ENCODE measurements around the gene ATP10D. TPM values are rescaled to one million over a fixed set of nuclear protein-coding genes. Genes with fewer than 3 reads are reported as not detected.

The ATP10D gene
- total RNA-seq, 1 experiment from 2014 or later, result 16.2 TPM

DNA sequence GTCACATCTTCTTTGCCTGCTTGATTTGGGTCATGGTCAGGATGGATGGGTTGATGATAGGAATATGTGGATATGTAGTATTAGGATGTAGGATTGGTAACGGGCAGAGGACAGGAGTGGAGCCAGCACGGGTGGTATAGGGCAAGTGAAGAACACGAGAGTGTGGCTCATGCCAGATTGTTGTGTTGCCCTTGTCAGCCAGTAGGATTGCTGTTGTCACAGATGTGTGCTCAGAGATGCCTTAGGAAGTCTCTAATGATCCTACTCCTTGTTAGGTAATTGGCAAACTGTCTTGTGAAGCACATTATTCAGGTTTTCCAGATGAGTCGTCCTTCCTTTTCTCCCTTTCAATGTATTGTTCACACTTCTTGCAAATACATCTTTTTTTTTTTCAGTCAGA is 5.5 kb downstream of the ATP10D start:
- Mint-ChIP-seq H3K4me3 (ENCODE audit: unreplicated experiment) (no peak overlapping the region), H3K9me3 (ENCODE audit: unreplicated experiment) (no peaks in the 10 kb centered on the region), H3K27me3 (ENCODE audit: insufficient read depth, unreplicated experiment) (no peaks in the 10 kb centered on the region), H3K4me1 (ENCODE audit: insufficient read depth, unreplicated experiment) (peaks cover 8% of the 10 kb centered on the region), H3K36me3 (ENCODE audit: insufficient read depth, unreplicated experiment) (peaks cover 6% of the 10 kb centered on the region), H3K27ac (ENCODE audit: low read depth, unreplicated experiment) (no peak overlapping the region)
- TF ChIP-seq, protein P1, sequence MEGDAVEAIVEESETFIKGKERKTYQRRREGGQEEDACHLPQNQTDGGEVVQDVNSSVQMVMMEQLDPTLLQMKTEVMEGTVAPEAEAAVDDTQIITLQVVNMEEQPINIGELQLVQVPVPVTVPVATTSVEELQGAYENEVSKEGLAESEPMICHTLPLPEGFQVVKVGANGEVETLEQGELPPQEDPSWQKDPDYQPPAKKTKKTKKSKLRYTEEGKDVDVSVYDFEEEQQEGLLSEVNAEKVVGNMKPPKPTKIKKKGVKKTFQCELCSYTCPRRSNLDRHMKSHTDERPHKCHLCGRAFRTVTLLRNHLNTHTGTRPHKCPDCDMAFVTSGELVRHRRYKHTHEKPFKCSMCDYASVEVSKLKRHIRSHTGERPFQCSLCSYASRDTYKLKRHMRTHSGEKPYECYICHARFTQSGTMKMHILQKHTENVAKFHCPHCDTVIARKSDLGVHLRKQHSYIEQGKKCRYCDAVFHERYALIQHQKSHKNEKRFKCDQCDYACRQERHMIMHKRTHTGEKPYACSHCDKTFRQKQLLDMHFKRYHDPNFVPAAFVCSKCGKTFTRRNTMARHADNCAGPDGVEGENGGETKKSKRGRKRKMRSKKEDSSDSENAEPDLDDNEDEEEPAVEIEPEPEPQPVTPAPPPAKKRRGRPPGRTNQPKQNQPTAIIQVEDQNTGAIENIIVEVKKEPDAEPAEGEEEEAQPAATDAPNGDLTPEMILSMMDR (IDR thresholded peaks at IDR 0.05; ENCODE audit: unreplicated experiment), result peak; percentile 26
- DNase-seq (ENCODE audit: unreplicated experiment), result peak; percentile 54
- intact Hi-C loops (cut with micrococcal nuclease), result no loop called here
- no TSS peak for BruUV-seq (replicated peaks)
- ChIA-PET POLR2A (interaction anchor here (0.6 to 1.0 kb wide), 2 partner anchors 52 to 641 kb away, joined by 3 to 4 read pairs; no protein-coding TSS in a partner anchor), CTCF (interaction anchor here (0.6 kb wide), 1 partner anchor 262 kb away, joined by 3 read pairs; no protein-coding TSS in a partner anchor)

DNA sequence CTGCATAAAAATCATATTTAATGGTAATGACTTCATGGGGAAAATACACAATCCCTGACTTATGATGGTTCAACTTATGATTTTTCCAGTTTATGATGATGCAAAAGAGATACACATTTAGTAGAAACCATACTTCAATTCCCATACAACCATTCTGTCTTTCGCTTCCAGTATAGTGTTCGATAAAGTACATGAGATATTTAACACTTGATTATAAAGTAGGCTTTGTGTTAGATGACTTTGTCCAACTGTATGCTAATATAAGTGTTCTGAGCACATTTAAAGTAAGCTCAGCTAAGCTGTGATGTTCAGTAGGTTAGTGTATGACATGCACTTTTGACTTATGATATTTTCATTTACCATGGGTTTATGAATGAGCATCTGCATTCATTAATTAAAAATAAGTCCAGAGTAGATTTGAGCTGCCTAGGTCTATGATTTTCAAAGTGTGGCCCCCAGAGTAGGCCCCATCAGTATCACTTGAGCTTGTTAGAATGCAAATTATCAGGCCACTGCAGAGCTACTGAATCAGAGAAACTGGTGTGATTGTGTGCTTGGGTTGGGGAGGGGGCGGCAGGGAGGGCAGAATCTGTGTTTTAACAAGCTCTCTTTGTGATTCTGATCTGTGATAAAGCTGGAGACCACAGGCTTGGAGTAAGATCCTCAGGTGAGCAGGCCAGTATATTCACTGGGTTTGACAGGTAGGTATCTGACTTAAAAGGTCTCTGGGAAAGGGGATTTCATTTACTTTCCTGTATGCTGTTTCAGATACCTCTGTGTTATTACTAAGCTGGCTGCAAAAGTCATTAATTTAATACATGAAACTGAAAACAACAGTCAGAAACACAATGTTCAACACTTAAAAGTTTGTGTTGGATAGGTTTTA is 8.4 kb downstream of the ATP10D start:
- H3K4me1 Mint-ChIP-seq (ENCODE audit: insufficient read depth, unreplicated experiment), result peaks cover 8% of the 10 kb centered on the region
- TF ChIP-seq, protein P1 (IDR thresholded peaks at IDR 0.05; ENCODE audit: unreplicated experiment), result no peak
- intact Hi-C loops (cut with micrococcal nuclease), result no loop called here
- no peak for DNase-seq (ENCODE audit: unreplicated experiment)
- H3K27ac Mint-ChIP-seq (ENCODE audit: low read depth, unreplicated experiment), result no peak overlapping the region
- POLR2A ChIA-PET, result interaction anchor here (0.6 to 1.9 kb wide), 4 partner anchors 7 to 12 kb away, joined by 3 to 6 read pairs (median 4); partner anchors contain the start of gene ATP10D
- CTCF ChIA-PET, result interaction anchor here (0.7 to 2.4 kb wide), 5 partner anchors 8 to 71 kb away, joined by 3 to 8 read pairs (median 3); partner anchors contain the start of genes ATP10D and COMMD8
- no TSS peak for BruUV-seq (replicated peaks)
- no peaks in the 10 kb centered on the region for H3K27me3 Mint-ChIP-seq (ENCODE audit: insufficient read depth, unreplicated experiment)
- H3K36me3 Mint-ChIP-seq (ENCODE audit: insufficient read depth, unreplicated experiment), result peaks cover 6% of the 10 kb centered on the region
- no peak overlapping the region for H3K4me3 Mint-ChIP-seq (ENCODE audit: unreplicated experiment)
- no peaks in the 10 kb centered on the region for H3K9me3 Mint-ChIP-seq (ENCODE audit: unreplicated experiment)

DNA sequence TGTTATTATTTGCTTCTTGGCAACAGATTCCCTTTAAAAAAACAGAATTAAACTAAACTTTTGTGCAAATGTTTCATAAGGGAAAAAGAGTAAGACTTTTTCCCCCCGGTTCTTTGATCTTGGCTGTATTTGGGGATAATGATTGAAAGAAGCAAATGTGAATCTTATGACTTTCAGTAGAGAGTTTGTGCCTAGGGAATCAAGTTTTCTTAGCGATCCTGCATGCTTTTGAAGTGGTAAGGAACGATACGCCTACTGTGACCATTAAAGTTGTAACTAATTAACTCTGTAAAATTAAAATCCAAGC is 9.0 kb downstream of the ATP10D start:
- Mint-ChIP-seq H3K4me1 (ENCODE audit: insufficient read depth, unreplicated experiment) (peaks cover 8% of the 10 kb centered on the region), H3K27ac (ENCODE audit: low read depth, unreplicated experiment) (no peak overlapping the region), H3K27me3 (ENCODE audit: insufficient read depth, unreplicated experiment) (no peaks in the 10 kb centered on the region), H3K9me3 (ENCODE audit: unreplicated experiment) (no peaks in the 10 kb centered on the region), H3K4me3 (ENCODE audit: unreplicated experiment) (no peak overlapping the region), H3K36me3 (ENCODE audit: insufficient read depth, unreplicated experiment) (peaks cover 6% of the 10 kb centered on the region)
- ChIA-PET CTCF (interaction anchor here (0.6 to 2.4 kb wide), 5 partner anchors 9 to 151 kb away, joined by 3 to 8 read pairs (median 3); partner anchors contain the start of genes ATP10D and COMMD8), POLR2A (interaction anchor here (0.6 to 1.9 kb wide), 4 partner anchors 8 to 13 kb away, joined by 3 to 6 read pairs (median 4); partner anchors contain the start of gene ATP10D)
- BruUV-seq (replicated peaks), result no TSS peak
- intact Hi-C loops (cut with micrococcal nuclease), result no loop called here
- TF ChIP-seq, protein P1 (IDR thresholded peaks at IDR 0.05; ENCODE audit: unreplicated experiment), result no peak
- no peak for DNase-seq (ENCODE audit: unreplicated experiment)

DNA sequence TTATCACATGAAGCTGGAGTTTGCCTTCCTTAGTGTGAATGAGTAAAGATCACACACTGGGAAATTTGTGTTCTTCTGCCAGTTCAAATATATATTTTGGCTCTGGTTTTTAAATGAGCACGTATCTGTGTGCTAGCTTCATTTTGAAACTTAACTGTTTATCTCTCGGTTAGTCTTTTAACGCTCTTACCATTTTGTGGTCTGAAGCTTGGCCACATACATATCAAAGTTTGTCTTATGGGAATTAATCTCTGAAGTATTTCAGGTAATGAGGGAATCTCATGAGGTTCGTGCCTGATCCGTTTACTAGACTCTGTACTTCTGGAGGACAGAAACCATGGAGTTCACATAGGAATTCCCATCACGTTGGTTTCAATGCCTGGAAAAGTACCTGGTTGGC is 13.8 kb downstream of the ATP10D start:
- H3K27me3 Mint-ChIP-seq (ENCODE audit: insufficient read depth, unreplicated experiment), result no peaks in the 10 kb centered on the region
- H3K9me3 Mint-ChIP-seq (ENCODE audit: unreplicated experiment), result no peaks in the 10 kb centered on the region
- no peaks in the 10 kb centered on the region for H3K36me3 Mint-ChIP-seq (ENCODE audit: insufficient read depth, unreplicated experiment)
- intact Hi-C loops (cut with micrococcal nuclease), result no loop called here
- ChIA-PET POLR2A (no interaction called here), CTCF (interaction anchor here (0.7 kb wide), 1 partner anchor 9 kb away, joined by 3 read pairs; no protein-coding TSS in a partner anchor)
- TF ChIP-seq, protein P1 (IDR thresholded peaks at IDR 0.05; ENCODE audit: unreplicated experiment), result no peak
- no peak overlapping the region for H3K4me3 Mint-ChIP-seq (ENCODE audit: unreplicated experiment)
- BruUV-seq (replicated peaks), result no TSS peak
- H3K4me1 Mint-ChIP-seq (ENCODE audit: insufficient read depth, unreplicated experiment), result no peaks in the 10 kb centered on the region
- no peak for DNase-seq (ENCODE audit: unreplicated experiment)
- no peak overlapping the region for H3K27ac Mint-ChIP-seq (ENCODE audit: low read depth, unreplicated experiment)
